ENCODE data around the gene NPC2. TPM values are rescaled to one million over a fixed set of nuclear protein-coding genes. Genes with fewer than 3 reads are reported as not detected.
A peak's percentile ranks its signal among the peaks of the same experiment; 100 is the strongest.
"Not testable (repeated sequence)": the region's sequence is repeated elsewhere in the genome, so short reads cannot be mapped to it uniquely, and the experiment has no call there.

The NPC2 gene
- total RNA-seq, 2 experiments from 2014 or later, result 65.1 to 66.5 TPM

DNA sequence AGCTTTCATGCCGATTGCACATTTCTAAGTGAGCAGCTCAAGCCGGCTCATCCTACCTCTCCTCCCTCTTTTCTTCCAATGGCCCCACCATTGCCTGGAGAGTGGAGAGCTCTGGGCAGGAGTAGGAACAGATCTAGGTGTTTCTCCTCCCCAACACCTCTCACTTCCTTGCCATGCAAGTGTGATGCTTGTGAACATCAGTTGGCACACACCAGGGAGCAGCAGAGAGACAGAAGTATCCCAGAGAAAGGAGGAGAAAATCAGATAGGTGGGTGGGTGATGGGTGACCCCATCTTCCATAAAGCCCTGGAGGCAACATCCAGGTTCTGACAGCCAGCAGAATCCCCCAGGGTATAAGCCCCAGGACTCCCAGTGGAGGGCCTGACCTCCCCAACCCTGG lies 27.8 kb downstream of the NPC2 start:
- CTCF ChIA-PET, result no interaction called here
- no peaks in the 10 kb centered on the region for H3K36me3 Mint-ChIP-seq (ENCODE audit: low read depth)
- no peaks in the 10 kb centered on the region for H3K9me3 Mint-ChIP-seq
- H3K27ac Mint-ChIP-seq, result no peak overlapping the region
- H3K4me3 Mint-ChIP-seq, result no peak overlapping the region
- POLR2A ChIA-PET, result no interaction called here
- H3K4me1 Mint-ChIP-seq, result no peaks in the 10 kb centered on the region
- H3K27me3 Mint-ChIP-seq, result peaks cover 4% of the 10 kb centered on the region
- no peak for DNase-seq

DNA sequence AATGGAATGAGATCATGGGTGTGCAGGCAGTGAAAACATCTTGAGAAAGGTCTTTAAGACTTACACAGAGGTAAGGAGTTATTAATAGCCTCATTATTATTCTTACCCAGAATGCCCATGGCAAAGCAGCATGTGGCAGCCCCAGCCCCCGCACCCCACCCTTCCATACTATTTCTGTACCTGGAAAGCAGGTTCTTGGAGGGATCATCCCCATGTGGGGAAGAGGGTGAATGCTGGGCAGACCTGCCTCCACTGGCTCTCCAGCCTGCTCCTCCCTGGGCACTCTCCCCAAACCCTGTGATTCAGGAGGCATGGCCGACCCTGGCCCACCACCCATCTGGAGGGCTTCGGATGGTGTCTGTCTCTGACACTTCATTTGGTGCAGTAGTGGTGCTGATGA lies 28.3 kb downstream of the NPC2 start:
- no peak for DNase-seq
- Mint-ChIP-seq H3K36me3 (ENCODE audit: low read depth) (no peaks in the 10 kb centered on the region), H3K4me3 (no peak overlapping the region), H3K27ac (no peak overlapping the region), H3K9me3 (no peaks in the 10 kb centered on the region), H3K27me3 (peaks cover 4% of the 10 kb centered on the region), H3K4me1 (no peaks in the 10 kb centered on the region)
- ChIA-PET CTCF (no interaction called here), POLR2A (no interaction called here)

DNA sequence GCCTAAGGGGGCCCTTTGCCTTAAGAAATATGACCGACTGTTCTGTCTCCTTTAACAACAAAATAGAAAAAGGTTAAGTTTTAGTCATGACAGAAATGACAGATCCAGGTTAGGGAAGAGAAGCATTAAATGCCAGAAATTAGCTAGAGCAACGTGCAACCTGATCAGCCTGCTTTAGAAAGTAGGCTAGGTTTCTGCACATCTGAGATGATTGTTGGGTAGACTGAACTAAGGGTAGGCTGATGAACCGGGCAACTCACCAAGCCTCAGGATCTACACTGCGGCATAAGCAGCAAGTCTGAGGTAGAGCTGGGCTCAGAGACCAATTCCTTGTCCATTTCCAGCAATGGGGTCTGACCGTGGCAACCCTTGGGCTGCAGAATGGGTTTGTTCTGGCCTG lies 29.4 kb downstream of the NPC2 start:
- no peaks in the 10 kb centered on the region for H3K36me3 Mint-ChIP-seq (ENCODE audit: low read depth)
- H3K27me3 Mint-ChIP-seq, result peaks cover 4% of the 10 kb centered on the region
- no peak overlapping the region for H3K27ac Mint-ChIP-seq
- H3K9me3 Mint-ChIP-seq, result no peaks in the 10 kb centered on the region
- H3K4me1 Mint-ChIP-seq, result no peaks in the 10 kb centered on the region
- no peak overlapping the region for H3K4me3 Mint-ChIP-seq
- no peak for DNase-seq
- ChIA-PET CTCF (no interaction called here), POLR2A (no interaction called here)

DNA sequence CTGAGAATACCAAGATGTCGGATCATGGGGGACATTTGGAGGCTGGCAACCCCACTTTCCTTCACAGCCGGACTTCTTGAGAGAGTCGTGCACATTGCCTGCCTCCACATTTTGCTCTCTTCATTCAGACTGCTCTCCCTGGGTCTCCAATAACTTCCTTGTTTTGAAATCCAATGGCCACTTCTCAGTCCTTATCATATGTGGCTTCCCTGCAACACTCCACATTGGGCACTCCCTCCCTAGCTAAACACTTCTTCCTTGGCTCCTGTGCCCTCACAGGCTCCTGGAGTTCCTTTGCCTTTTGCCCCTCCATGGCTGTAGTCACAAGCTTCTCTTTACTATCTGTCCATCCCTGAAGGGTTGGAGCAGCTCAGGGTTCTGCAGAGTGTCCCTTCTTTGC lies 30.1 kb downstream of the NPC2 start:
- H3K27me3 Mint-ChIP-seq, result peaks cover 4% of the 10 kb centered on the region

DNA sequence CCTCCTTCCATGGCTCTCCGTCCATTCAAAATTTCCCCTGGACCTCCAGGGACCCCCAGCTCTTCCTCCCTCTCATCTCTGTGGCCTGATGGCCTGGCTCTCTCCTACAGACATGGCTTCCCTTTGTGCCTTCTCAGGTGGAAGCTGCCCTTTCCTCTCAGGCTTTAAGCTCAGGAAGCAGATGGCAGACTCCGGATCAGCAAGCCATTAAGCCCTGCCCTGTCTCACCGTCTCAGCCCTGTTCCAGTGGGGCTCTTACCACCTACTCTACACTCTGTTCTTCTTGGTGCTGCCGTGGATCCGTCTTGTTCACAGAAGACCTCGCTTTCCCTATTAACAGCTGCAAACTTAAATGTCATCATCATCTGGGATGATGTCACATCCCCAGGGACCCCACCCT lies 33.1 kb downstream of the NPC2 start:
- Mint-ChIP-seq H3K27ac (no peak overlapping the region), H3K36me3 (ENCODE audit: low read depth) (no peaks in the 10 kb centered on the region), H3K4me3 (no peak overlapping the region), H3K9me3 (no peaks in the 10 kb centered on the region), H3K4me1 (no peaks in the 10 kb centered on the region), H3K27me3 (peaks cover 9% of the 10 kb centered on the region)
- ChIA-PET POLR2A (no interaction called here), CTCF (interaction anchor here (1.4 kb wide), 1 partner anchor 41 kb away, joined by 4 read pairs; no protein-coding TSS in a partner anchor)
- no peak for DNase-seq

More for the DNA sequence above, 30.1 kb downstream of the NPC2 start:
- no peaks in the 10 kb centered on the region for H3K4me1 Mint-ChIP-seq
- no peaks in the 10 kb centered on the region for H3K9me3 Mint-ChIP-seq
- CTCF ChIA-PET, result no interaction called here
- POLR2A ChIA-PET, result no interaction called here
- H3K27ac Mint-ChIP-seq, result no peak overlapping the region
- no peak for DNase-seq
- no peaks in the 10 kb centered on the region for H3K36me3 Mint-ChIP-seq (ENCODE audit: low read depth)
- no peak overlapping the region for H3K4me3 Mint-ChIP-seq

DNA sequence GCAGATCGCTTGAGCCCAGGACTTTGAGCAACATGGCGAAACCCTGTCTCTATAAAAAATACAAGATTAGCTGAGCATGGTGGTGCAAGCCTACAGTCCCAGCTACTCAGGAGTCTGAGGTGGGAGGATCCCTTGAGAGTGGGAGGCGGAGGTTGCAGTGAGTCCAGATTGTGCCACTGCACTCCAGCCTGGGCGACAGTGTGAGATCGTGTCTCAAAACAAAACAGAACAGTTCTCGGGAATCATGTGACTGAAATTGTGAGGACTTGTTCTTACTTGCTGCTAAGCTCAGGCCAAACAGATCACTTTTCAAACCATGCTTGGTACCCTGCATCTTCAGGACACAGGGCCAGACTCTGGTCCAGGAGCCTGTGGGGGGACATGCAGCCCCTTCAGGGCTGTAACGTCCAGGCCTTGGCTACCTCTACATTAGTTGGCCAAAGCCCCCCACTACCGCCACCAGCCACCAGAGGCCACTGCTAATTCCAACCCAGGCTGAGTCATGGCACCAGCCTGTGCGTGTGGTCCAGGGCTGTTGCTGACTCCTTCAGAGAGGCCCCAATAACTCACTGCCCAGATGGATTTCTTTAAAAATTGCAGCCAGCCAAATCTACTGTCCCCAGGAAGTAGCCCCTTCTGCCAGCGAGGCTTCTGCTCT lies 33.7 kb downstream of the NPC2 start:
- Mint-ChIP-seq H3K36me3 (ENCODE audit: low read depth) (no peaks in the 10 kb centered on the region), H3K9me3 (no peaks in the 10 kb centered on the region), H3K27me3 (peaks cover 9% of the 10 kb centered on the region), H3K4me1 (no peaks in the 10 kb centered on the region), H3K27ac (no peak overlapping the region), H3K4me3 (no peak overlapping the region)
- DNase-seq, result peak; percentile 22
- ChIA-PET CTCF (interaction anchor here (1.0 to 1.4 kb wide), 2 partner anchors 23 to 41 kb away, joined by 3 to 4 read pairs; no protein-coding TSS in a partner anchor), POLR2A (no interaction called here)

DNA sequence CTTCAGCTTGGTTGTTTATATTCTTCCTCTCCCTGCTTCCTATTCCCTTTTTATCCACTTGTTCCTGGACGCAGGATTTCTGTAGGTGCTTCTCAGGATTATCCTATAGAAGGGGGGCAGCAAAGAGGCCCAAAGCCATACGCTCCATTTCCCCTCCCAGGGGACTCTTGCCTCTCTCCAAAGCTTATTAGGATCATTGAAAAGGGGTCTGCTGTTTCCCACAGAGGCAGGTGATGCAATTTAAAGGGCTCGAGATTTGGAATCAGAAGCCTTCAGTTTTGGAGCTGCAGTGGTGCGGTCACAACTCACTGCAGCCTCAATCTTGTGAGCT lies 35.6 kb downstream of the NPC2 start:
- DNase-seq, result no peak

DNA sequence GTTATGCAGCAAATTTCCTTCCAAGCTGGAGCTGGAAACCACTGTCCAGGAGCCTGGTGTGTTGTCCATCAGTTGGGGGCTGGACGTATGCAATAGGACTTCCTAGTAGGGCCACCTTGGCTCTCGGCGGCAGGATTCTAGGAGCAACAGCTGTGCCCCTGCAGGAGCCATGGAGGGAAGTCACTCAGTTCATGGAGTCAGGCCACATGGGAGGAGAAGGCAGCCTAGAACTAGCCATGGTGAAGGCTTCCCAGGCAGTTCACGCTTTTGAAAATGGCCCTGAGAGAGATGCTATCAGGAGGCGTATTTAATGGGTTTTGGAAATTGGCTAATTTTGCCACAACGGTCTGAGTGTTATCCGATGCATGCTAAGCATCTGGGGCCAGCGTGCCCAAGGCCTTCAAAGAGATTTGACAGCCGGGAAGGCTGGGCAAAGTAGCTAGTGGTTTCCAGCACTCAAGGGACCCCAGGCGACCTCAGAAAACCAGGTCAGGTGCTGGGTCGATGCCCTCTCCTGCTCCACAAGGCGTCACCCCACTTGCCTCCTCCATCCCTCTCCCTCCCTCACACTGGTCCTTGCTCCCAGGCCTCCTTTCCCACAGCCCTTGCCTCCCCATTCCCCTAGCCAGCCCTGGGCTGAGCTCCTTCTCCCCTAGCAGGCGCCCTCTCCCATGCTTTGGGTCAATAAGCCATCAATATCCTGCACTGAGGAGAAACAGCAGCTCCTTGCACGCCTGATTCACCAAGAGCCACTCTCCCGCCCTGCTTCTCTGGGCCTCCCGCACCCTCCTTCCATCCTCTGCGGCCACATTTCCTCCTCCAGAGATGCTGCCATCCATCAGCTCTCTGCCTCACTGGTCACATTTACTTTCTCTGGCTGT lies 36.2 kb downstream of the NPC2 start:
- Mint-ChIP-seq H3K27me3 (peaks cover 19% of the 10 kb centered on the region), H3K36me3 (ENCODE audit: low read depth) (no peaks in the 10 kb centered on the region), H3K27ac (no peak overlapping the region), H3K4me1 (no peaks in the 10 kb centered on the region), H3K9me3 (no peaks in the 10 kb centered on the region), H3K4me3 (no peak overlapping the region)
- POLR2A ChIA-PET, result no interaction called here
- DNase-seq, result no peak
- CTCF ChIA-PET, result no interaction called here

More for the DNA sequence above, 35.6 kb downstream of the NPC2 start:
- no peaks in the 10 kb centered on the region for H3K9me3 Mint-ChIP-seq
- H3K27me3 Mint-ChIP-seq, result peaks cover 16% of the 10 kb centered on the region
- H3K4me3 Mint-ChIP-seq, result no peak overlapping the region
- no peak overlapping the region for H3K27ac Mint-ChIP-seq
- CTCF ChIA-PET, result interaction anchor here (1.2 to 1.4 kb wide), 2 partner anchors 33 to 34 kb away, joined by 3 to 5 read pairs; no protein-coding TSS in a partner anchor
- H3K4me1 Mint-ChIP-seq, result no peaks in the 10 kb centered on the region
- POLR2A ChIA-PET, result no interaction called here
- H3K36me3 Mint-ChIP-seq (ENCODE audit: low read depth), result no peaks in the 10 kb centered on the region

DNA sequence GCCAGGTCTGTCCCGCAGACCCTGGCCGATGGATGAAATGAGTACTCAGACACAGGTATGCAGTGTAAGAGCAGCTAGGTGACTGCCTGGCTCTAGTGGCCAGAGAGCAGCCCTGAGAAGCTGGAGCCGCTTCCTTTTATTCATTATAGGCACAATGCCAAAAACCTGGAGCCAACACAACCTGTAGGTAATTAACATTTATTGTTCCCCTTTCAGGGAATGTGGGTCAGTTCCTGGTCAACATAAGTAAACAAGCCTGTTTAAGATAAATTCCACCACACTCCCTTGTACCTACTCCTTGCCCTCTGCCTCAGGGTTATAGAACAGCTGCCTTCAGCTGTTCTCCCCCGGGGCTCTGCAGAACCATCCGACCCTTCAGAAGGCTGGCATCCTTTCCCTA lies 38.7 kb downstream of the NPC2 start:
- DNase-seq; H3K4me1 Mint-ChIP-seq; POLR2A ChIA-PET; H3K4me3 Mint-ChIP-seq; H3K27ac Mint-ChIP-seq; CTCF ChIA-PET; H3K9me3 Mint-ChIP-seq; H3K36me3 Mint-ChIP-seq (ENCODE audit: low read depth): not testable (repeated sequence)
- H3K27me3 Mint-ChIP-seq, result peaks cover 29% of the 10 kb centered on the region

DNA sequence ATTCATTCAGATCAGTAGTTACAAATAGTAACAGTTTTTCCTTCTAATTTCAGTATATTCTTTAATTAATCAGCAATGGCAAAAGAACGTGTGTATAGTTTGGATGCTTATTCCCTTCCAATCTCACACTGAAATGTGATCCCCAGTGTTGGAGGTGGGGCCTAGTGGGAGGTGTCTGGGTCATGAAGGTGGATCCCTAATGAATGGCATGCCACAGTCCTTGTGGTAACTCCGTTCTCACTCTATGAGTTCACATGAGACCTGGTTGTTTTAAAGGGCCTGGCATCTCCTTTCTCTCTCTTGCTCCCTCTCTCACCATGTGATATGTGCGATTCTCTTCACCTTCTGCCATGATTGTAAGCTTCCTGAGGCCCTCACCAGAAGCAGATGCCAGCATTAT lies 48.2 kb downstream of the NPC2 start:
- ChIA-PET CTCF (no interaction called here), POLR2A (no interaction called here)
- H3K4me1 Mint-ChIP-seq, result no peaks in the 10 kb centered on the region
- H3K4me3 Mint-ChIP-seq, result no peak overlapping the region
- H3K9me3 Mint-ChIP-seq, result no peaks in the 10 kb centered on the region
- H3K36me3 Mint-ChIP-seq (ENCODE audit: low read depth), result no peaks in the 10 kb centered on the region
- H3K27ac Mint-ChIP-seq, result no peak overlapping the region
- no peak for DNase-seq
- peaks cover 35% of the 10 kb centered on the region for H3K27me3 Mint-ChIP-seq

DNA sequence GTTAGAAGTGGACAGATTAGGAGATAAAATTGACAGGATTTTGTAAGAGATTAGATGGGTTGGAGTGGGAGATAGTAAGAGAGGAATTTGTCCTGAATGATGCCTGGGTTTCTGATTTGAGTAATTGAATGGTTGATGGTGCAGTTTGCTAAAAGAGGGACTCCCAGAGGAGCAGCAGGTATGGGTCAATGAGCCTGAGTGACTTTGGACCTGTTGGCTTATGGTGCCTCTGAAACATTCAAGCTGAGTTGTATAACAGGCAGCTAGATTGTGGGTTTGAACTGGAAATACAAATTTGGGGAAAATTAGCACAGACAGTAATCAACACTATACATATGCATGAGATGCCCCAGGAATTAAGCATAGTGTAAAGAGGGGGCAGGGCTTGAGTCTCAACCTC lies 50.3 kb downstream of the NPC2 start:
- H3K27me3 Mint-ChIP-seq, result peaks cover 29% of the 10 kb centered on the region
- H3K9me3 Mint-ChIP-seq, result no peaks in the 10 kb centered on the region
- ChIA-PET POLR2A (no interaction called here), CTCF (no interaction called here)
- H3K27ac Mint-ChIP-seq, result no peak overlapping the region
- H3K36me3 Mint-ChIP-seq (ENCODE audit: low read depth), result no peaks in the 10 kb centered on the region
- no peak for DNase-seq
- H3K4me1 Mint-ChIP-seq, result no peaks in the 10 kb centered on the region
- no peak overlapping the region for H3K4me3 Mint-ChIP-seq

DNA sequence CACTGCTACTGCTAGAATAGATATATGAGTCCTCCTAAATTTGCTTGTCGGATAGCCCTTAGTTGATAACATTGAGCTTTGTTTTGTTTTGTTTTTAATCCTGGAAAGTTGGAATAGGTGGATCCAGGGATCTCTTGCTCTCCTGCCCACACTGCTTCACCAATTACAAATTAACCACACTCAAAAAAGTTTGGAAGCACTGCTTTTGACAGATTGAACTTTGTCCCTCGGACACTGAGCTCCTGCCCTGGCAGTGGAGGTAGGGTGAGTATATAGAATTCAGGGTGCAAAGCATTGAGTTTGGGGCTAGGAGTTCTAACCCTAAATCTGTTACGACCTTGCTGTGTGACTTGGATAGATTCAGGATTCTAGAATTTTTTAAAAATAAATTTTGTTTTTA lies 52.0 kb downstream of the NPC2 start:
- no peaks in the 10 kb centered on the region for H3K9me3 Mint-ChIP-seq
- POLR2A ChIA-PET, result no interaction called here
- no peak overlapping the region for H3K4me3 Mint-ChIP-seq
- no peaks in the 10 kb centered on the region for H3K36me3 Mint-ChIP-seq (ENCODE audit: low read depth)
- CTCF ChIA-PET, result interaction anchor here (0.5 to 1.2 kb wide), 3 partner anchors 117 to 343 kb away, joined by 3 to 4 read pairs (median 3); no protein-coding TSS in a partner anchor
- H3K27me3 Mint-ChIP-seq, result peaks cover 35% of the 10 kb centered on the region
- DNase-seq, result no peak
- no peaks in the 10 kb centered on the region for H3K4me1 Mint-ChIP-seq
- no peak overlapping the region for H3K27ac Mint-ChIP-seq

DNA sequence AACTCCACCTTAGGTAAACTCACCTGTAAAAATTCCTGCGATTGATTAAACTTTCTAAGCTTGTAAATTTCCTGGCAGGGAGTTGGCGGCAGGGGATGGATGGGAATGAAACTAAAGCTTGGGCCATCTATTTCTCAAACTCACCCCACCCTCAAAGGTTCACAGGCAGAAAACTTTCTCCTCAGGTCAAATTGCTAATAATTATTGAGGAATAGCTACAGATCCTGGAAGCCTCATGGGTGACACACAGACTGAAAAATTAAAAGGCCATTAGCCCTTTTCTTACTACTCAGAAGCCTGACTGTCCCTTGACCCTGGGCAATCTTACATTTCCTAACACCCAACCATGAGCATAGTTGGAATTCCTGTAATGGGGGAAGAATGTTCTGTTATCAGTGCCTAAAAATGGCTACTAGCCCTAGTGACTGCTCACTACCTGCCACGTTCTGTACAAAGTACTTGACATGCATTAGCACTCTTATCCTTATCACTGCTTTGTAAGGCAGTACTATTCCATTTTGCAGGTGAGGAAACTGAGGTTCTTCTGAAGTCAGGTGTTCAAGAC lies 54.7 kb downstream of the NPC2 start:
- CTCF ChIA-PET, result no interaction called here
- H3K9me3 Mint-ChIP-seq, result no peaks in the 10 kb centered on the region
- POLR2A ChIA-PET, result no interaction called here
- no peaks in the 10 kb centered on the region for H3K36me3 Mint-ChIP-seq (ENCODE audit: low read depth)
- no peak overlapping the region for H3K4me3 Mint-ChIP-seq
- no peak for DNase-seq
- H3K27me3 Mint-ChIP-seq, result peaks cover 45% of the 10 kb centered on the region
- H3K4me1 Mint-ChIP-seq, result no peaks in the 10 kb centered on the region
- no peak overlapping the region for H3K27ac Mint-ChIP-seq
